NCI-H1694 (cell line): ENCODE measurements around the gene CASK.
"Not testable (repeated sequence)": the region's sequence is repeated elsewhere in the genome, so short reads cannot be mapped to it uniquely, and the experiment has no call there.

ENCODE experiments used
- DNase-seq: peaks from one replicate; lab custom pipeline; 2025; lab: John Stamatoyannopoulos, UW

The CASK gene

DNA sequence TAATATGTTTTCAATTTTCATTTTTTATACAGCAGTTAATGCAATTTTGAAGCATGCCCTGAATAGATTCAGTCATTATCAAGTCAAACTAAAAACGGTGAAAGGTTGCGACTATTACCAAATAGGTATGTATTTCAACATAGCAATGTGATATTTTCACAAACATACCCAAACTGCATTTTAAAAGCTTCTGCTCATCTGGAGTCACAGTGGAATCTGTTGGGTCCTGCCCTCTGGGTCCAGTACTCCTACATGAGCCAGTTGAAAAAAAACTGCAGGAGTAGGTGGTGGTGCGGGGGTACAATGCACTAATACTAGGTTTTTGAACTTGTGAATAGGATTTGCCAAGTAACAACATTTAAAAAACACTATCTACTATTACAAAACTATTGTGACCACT is 233.6 kb downstream of the CASK start:
- no peak for DNase-seq

DNA sequence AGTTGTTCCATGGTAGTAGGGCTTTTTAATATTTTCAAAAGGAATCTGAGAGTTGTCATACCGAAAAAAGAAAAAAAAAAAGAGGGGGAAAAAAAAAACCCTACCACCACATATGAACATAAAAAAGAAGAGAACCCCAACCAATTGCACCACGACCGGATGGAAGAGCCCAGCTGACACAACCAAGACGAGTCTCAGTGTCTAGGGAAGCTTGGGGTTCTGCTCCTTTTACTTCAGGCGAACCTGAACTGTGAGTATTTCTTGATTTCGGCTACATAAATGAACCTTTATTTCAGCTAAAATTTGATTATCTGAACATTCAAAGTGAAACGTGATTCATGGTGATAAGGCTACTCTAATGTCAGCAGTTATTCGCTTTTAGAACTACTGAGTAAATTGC is 234.5 kb downstream of the CASK start, which contains the start of gene GPR34:
GPR34 (plus strand) TSS at position 139 of the 400 bp plus-strand sequence. CDS start 6,661 bp downstream, outside the sequence.
- DNase-seq = no peak

DNA sequence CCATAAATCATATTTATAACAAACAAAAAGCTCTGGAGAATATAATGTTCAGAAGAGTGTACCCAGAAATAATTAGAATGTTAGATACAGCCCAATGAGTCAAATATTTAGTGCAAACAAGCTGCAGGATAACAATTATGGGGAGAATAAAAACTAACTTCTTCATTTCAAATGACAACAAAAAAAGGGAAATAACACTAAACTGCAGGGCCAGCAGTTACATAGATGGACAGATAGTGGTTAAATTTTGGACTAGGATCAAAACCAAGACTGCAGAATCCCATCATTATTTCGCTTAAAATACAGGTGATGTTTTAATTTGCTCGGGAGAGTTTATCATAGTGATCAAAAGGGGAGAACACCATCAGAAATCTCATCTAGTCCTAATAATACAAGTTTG is 235.2 kb downstream of the CASK start:
- no peak for DNase-seq

DNA sequence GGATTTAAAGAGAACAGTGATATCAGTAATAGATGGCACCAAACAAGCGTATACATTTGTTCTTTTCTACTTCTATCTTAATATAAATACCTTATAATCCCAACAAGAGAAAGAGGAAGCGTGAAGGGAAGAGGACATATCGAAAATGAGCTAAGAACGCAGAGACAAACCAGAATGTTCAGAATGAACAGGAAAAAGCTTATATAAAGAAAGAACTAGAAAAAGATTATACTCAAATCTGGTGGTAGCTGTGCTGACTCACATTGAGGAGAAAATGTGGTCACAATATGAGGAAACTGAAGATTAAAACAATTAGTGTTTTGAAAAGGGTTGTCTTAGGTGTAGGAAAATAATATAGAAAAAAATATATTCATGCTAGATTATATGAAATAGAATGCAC is 236.6 kb downstream of the CASK start:
- DNase-seq = no peak

DNA sequence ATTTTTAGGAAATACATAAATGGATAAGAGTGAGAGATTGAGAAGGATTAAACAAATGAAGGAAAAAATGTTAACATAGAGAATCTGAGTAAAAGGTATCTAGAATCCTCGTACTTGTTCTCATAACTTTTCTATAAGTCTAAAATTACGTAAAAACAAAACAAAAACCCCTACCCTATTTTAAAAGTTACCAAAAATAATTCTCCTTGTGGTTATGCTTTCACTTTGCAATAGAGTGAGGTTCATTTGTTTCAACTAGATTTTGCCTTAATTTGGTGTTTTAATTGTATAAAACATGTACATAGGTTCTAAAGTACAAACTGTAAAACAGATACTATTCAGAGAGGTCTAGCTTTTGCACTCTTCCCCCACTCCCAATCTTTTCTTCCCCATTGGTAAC is 238.4 kb downstream of the CASK start:
- DNase-seq = no peak

DNA sequence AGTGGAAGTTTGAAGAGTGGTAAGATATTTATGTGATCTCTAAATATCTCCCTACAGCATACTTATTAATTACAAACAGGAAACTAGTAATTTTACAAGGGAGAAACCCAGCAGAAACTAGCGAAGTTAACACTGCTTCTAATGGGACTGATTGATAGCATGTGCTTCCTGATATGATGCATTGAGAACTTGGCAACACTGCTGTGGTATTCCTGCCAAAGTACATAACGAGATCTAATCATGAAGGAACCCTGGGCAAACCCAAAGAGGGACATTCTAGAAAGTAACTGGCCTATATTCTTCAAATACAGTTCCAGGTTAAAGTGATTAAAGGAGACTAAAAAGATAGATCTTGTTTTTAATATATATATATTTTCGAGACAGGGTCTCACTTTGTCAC is 239.2 kb downstream of the CASK start:
- DNase-seq = no peak

DNA sequence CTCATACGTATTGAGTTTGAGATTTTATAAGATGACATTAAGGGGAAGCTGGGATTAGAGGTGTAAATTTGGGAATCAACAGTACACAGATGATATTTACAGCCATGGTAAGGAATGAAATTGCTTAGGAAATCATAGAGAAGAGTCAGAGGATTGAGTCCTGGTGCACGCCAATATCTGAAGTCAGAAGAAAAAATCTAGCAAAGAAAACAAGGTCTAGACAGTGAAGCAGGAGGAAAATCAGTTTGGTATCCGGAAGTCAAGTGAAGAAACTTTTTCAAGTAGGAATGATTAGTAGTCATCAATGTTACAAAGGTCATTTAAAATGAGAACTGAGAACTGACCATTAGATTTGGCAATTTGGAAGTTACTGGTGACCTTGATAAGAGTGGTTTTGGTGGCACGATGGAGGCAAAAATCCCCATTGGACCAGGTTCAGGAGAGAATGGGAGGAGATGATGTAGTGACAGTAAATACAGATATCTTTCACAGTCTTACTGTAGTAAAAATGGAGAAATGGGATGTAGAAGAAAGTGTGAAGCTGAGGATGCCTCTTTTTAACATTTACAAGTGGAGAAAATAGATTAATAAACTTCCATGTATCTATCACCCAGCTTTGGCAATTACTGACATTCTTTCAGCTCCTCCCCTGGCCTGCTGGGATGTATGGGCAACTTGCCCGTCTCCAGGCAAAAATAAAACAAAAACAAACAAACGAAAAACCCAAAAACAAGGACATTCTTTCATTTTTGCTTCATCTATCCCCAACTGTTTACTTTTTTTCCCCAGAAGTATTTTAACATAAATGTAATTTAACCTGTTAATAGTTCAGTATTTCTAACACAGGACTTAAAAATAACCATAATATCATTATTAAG is 245.9 kb downstream of the CASK start:
- no peak for DNase-seq

DNA sequence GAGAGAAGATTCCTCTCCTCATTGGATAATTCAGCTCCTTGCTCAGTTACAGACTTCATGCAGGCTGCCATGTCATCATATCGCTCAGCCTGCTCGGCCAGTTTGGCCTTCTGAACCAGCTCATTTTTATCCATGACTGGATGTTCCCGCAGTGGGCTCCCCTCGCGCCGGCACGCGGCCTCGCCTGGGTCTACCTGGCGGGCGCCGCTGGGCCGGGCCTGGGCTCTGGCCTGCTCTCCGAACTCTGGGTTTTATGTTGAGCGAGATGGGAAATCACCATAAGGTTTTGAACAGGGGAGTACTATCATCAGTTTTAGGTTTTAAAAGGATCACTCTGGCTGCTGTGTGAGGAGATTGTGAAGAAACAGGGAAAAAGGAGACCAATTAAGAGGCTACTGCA is 247.0 kb downstream of the CASK start:
- DNase-seq = not testable (repeated sequence)

DNA sequence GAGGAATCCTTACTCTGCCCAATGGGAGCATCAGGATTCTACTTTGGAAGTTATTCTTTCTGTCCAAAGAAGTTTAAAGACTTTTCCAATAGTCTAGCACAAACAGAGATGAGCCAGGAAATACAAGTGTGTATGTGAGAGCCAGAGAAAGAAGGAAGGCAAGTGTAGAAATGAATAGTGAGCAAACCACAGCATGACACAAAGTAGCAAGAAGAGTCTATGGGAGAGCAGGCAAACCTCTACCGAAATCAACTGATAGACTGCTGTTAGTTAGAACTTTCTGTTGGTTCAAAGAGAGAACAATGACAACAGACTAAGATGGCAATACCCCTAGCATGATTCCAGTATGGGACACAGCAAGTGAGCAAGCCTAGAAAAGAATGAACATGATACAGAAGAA is 250.7 kb downstream of the CASK start:
- no peak for DNase-seq

DNA sequence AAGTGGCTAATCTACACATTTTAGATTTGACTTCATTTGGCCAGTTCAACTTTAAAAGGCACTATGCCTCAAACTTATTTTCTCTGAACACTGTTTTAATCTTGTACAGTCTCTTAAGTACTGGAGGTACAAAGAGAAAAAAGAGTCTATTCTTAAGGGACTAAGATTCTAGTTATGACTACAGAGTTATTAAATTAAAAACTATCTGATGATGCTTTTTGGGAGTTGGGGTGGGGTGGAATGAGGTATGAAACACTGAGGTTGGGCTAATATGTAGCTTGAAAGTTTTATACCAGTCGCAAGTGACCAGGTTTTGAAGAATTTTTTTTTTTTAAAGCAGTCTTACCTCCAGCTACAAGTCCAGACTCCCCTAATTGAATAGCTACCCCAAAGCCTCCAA is 252.3 kb downstream of the CASK start:
- DNase-seq = no peak

DNA sequence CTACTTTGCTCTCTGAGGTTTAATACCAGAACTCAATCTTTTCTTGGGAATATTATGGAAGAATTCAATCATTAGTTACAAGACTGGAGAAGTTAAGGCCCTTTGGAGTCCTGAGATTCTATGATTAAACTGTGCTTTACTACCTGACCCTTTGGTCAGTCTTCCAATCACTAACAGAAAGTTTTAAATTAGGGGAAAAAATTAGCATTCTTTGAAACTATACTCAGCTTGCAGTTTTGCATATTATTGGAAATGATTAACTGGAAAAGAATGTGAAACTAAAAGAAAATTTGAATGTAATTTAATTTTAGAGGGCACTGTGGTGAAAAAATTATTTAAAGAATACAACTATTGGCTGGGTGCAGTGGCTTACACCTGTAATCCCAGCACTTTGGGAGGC is 253.2 kb downstream of the CASK start:
- no peak for DNase-seq

DNA sequence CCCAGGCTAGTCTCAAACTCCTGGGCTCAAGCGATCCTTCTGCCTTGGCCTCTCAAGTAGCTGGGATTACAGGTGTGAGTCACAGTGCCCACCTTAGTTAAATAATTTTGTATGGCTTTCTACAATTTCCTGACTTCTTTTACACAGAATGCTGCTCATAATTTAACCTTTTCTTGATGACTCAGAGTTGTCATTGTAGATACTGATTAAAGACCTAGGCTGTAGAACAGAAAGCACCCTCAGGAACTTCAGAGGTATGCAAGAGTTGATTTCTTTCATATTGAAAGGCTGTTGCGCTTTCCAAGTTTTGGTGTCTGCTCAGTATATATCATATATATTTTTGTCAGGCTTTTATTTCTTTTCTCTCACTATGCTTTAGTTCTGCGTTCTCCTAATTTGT is 255.7 kb downstream of the CASK start:
- no peak for DNase-seq

DNA sequence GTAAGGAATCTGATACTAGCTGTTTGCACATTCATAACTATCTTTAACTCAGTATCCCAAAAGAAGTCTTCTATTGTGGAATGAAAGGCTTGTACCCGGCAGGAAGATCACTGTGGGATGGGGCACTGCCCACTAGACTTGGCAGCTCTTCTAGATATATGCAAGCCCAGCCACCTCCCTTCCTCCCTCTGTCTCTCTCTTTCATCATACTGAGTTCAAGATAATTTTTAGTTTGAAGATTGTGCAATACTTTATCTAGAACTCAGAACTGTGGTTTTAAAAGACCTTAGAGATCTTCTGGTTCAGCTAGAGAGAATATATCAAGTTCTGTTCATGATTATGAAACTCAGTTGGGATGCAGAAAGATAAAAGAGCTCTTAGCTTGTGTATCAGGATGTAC is 257.1 kb downstream of the CASK start:
- DNase-seq = no peak

DNA sequence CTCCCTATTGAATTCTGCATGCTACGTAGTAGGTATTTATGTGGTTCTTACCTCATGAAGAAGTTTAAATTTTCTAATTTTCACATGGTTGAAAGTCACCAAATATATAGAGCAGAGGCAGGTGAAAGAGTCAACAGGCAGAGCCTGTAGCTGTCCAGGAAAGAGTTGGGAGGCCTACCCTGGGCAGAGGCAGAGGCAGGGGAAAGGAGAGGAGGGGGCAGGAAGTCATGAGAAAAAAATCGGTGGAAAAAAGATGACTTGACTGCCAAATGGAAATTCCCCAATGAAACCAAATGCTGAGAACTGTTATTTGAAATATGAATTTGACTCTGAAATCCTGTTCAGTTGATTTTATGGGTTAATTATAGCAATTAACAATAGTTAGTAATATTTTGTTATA is 257.7 kb downstream of the CASK start:
- no peak for DNase-seq

DNA sequence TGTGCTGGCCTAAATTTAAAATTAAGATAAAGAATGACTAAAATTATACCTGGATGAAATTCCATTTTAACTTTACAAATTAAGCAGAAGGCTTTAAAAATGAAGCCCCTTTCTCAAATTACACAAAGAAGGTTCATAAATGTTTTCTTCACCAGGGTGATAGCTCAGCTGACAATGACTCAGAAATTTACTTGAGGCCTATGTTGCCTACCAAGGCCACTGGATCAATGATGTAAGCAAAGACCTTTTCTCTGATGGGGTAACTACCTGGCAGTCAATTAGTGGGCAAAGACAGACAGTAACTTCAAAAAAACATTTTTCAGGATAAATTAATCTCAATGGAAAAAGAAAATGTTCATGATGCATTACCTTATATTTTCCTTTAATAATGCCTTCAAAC is 258.4 kb downstream of the CASK start:
- DNase-seq = no peak

DNA sequence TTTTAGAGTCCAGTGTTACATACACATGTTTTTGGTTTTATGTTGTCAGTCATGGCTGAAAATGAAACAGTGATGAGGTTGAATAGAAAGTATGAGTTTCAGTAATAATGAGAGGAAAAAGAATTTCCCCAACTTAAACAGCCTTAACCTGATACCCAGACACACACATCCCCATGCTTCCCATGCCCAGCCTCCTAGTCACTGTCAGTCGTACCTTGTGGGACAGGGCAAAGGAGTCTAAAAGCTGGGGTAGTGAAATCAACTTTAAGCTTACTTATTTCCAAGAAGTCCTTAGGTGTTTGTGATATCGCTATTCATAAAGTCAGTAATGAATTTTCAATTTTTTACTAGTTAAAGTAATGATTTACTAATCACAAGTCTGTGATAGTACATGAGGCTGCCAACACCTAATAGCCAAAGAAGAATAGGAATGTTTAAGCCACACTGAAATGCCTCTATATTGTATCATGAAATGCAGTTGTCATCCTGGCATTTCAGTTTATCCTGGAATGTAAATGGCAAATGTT is 258.9 kb downstream of the CASK start:
- DNase-seq = no peak

DNA sequence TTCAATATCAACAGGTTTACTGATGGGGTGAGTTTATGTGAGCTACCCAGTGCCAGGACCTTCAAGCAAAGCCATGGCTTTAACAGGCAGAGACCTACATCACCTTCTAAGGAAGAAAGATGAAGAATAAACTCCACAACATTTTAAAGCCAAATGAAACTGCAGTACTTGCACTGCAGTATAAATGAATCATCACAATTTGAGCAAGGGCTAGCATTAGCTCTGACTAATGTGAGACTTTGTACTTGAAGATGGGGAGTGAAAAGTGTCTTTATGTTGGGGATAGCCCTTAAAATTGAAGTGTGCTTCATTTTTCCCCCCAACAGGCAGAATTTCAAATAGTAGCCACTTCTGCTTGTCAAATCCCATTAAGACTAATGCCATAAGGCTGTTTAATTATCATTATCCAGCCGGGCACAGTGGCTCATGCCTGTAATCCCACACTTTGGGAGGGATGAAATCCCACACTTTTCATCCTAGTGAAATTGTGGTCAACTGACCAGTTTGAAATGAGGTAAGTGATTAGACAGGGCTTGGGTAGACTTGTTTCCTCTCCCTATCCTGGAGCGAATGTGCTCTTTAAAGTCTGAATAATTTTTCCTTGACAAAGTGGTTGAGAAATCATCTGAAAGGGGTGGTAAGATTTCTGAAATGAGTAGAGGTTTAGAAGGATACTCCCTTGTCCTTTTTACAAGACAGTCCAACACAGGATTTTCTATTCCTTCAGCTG is 261.8 kb downstream of the CASK start:
- no peak for DNase-seq

DNA sequence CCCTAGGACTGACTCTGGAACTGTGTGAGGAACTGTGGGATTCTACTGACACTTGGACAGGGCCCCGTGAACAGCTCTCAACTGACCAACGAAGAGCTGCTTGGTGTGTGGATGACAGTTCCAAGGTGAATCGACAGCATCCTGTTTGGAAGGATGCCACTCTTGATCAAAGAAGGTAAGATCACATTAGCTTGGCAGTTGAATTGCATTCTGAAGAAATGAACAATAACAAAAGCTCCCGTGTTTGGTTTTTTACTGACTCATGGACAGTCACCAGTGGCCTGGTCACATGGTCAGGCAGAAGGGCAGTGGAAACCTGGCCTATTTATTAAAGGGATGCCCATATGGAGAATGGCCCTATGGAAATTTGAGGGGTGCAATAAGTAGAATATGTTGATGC is 267.7 kb downstream of the CASK start:
- no peak for DNase-seq

DNA sequence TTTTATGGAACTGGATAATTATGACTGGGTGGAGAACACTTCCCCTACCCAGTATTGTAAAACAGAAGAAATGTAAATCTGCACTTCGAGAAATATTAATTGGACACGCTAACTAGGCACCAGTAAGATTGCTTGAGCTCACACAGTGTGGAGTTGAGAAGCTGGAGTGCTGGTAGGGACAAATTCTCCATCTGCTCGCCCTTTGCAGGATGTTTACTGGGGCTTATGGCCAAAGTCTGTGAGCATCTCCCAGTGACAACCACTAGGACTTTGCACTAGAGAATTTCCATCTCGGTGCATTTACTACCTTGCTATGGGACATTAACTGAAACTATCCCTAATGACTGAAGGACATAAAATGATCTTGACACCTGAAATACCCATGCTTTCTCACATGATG is 268.3 kb downstream of the CASK start:
- no peak for DNase-seq

DNA sequence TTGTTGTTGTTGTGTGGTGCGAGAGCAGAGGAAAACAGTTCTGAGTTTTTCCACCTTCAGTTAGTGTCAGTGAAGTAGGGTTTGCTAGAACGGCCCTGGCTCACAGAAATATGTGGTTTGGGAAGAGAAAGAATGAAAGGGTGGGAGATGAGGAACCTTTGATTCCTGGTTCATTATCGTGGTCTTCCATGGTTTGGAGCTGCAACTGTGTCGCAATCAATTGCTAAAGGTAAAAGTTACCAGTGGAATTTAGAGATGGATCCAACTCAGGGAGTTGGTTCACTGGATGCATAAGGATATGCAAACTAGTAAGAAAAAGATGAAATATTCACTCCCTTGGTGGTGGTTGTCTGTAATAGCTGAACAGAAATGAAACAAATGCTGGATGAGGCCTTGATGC is 270.2 kb downstream of the CASK start:
- DNase-seq = no peak

DNA sequence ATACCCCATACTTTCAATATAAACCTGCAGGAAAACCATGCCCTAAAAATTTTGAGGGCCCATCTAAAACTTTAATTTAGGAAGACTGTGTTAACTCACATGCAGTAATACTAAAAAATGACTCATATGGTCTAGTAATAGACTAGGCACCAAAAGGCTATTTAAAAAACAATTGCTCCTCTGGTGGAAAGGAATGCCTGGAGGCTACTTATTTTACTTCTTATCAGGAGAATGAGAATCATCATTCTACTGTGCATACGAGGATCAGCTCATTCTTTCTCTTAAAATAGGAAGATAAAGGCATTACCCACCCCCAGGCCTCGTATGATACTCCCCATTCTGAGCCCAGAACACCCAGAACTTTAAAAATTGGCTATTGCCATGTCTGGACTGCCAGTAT is 277.2 kb downstream of the CASK start:
- DNase-seq = not testable (repeated sequence)

DNA sequence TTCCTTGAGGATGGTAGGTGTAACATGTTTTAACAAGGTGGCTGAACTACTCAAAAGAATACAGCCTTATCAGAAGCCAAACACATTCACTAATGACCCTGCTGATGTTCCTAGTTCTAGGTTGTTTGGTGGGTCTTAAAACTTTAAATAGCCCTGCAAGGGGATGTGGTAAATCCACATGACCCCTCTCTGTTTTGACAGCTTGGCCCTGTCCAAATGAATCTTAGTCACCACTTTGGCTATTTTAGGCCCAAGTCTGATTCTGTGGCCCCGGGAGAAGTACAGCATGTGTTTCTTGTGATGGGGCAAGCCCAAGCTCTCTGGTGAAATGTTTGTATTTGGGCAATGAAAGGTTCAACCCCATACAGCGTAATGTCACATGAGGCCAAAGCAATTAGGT is 289.1 kb downstream of the CASK start:
- no peak for DNase-seq

DNA sequence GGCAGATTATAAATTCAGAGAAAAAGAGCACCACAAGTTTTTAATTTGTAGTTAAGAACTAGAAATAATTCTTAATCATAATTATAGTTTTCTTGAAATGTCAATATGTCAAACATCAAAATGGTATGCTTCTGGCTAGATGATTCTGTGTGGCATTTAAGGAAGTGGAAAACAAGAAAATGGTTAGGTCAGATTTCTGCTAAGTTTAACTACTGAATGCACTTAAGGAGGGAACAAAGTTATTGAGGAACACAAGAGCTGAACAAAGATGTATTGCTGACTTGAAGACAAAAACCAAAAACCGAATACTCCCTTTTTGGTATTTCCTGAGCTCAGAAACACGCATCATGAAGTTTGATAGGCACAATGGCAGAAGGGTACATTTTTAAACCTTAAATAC is 293.3 kb downstream of the CASK start:
- no peak for DNase-seq
